Endothelial cell of umbilical vein (primary cell): Measurements from ENCODE around the gene TYW5. TPM values are rescaled to one million over a fixed set of nuclear protein-coding genes. Genes with fewer than 3 reads are reported as not detected.

Experiments used
- BruUV-seq: library from RNA; stranded (reverse); fragments of 400-500 nt; replicated peaks from 2 replicates; lab custom pipeline; 2021; lab: Mats Ljungman, UMichigan
- CTCF ChIA-PET: fragments of 300-600, 350-600 bp; sonication (Branson Sonifier 250); formaldehyde crosslinking; loops from one replicate; lab custom pipeline; 2021; ENCODE audit warnings: antibody characterized with exemption, inconsistent platforms; lab: Charles Lee
- POLR2A ChIA-PET: fragments of 300-600, 350-600 bp; sonication (Branson Sonifier 250); formaldehyde crosslinking; loops from one replicate; lab custom pipeline; 2021; ENCODE audit warnings: antibody characterized with exemption, inconsistent platforms; lab: Charles Lee
- DNase-seq: peaks from one replicate; pipeline ENCODE4 v3.0.0-alpha.2; 2011; ENCODE audit warnings: low read depth, low spot score
- FAIRE-seq: peaks from 2 replicates; lab custom pipeline; 2011; peaks lifted over from hg19 to GRCh38; lab: Jason Lieb, UNC
- H2AFZ ChIP-seq: 2 replicates; pipeline ENCODE4 v1.6.0; 2012; ENCODE audit warnings: low read depth, low read length, control low read depth, inconsistent platforms
- H3K27ac ChIP-seq: 2 replicates; pipeline ENCODE4 v1.5.1; 2011; ENCODE audit warnings: low read depth, mild to moderate bottlenecking, control low read depth, low read length, moderate library complexity; ENCODE audit not compliant: insufficient read depth
- H3K27me3 ChIP-seq, 2 experiments: 2 replicates each; pipeline versions ENCODE4 v1.6.0 to v1.6.1; 2011; ENCODE audit warnings: low read length in 2 of 2, mixed read lengths in 1 of 2; ENCODE audit not compliant: control insufficient read depth in 2 of 2, insufficient read depth in 2 of 2
- H3K36me3 ChIP-seq, 2 experiments: 2 replicates in 1 of 2; 3 replicates in 1 of 2; pipeline ENCODE4 v1.5.1; 2011; ENCODE audit warnings: low read length in 2 of 2, mild to moderate bottlenecking in 1 of 2, moderate library complexity in 1 of 2; ENCODE audit not compliant: control insufficient read depth in 2 of 2, insufficient read depth in 2 of 2; ENCODE audit errors: extremely low read depth in 1 of 2
- H3K4me1 ChIP-seq: 3 replicates; pipeline ENCODE4 v1.5.1; 2011; ENCODE audit warnings: mild to moderate bottlenecking, low read length; ENCODE audit not compliant: control insufficient read depth, insufficient read depth; ENCODE audit errors: extremely low read depth
- H3K4me2 ChIP-seq: 2 replicates; pipeline ENCODE4 v1.6.1; 2011; ENCODE audit warnings: low read length, control low read depth, mixed read lengths; ENCODE audit not compliant: insufficient read depth
- H3K4me3 ChIP-seq, 3 experiments: fragments of 200-600 bp in 1 of 3; sonication (generic), shearing (Covaris generic) in 1 of 3; replicated peaks in 1 of 3; 2 replicates each; pipeline ENCODE4 v1.5.1; 2011 to 2016; ENCODE audit warnings: control low read depth in 3 of 3, low read length in 3 of 3, mild to moderate bottlenecking in 2 of 3, inconsistent platforms in 1 of 3, low read depth in 1 of 3, moderate library complexity in 1 of 3; ENCODE audit not compliant: insufficient read depth in 1 of 3
- H3K79me2 ChIP-seq: 2 replicates; pipeline ENCODE4 v1.6.0; 2012; ENCODE audit warnings: low read length, inconsistent platforms; ENCODE audit not compliant: control insufficient read depth, insufficient read depth
- H3K9ac ChIP-seq: replicated peaks from 2 replicates; pipeline ENCODE3; 2011; ENCODE audit warnings: low read length, control low read depth; ENCODE audit not compliant: insufficient read depth; ENCODE audit errors: extremely low read depth
- H3K9me1 ChIP-seq: replicated peaks from 3 replicates; pipeline ENCODE4 v1.6.0; 2011; ENCODE audit warnings: mild to moderate bottlenecking, low read length; ENCODE audit not compliant: control insufficient read depth, insufficient read depth; ENCODE audit errors: extremely low read depth
- H3K9me3 ChIP-seq: replicated peaks from 2 replicates; pipeline ENCODE4 v1.5.1; 2012; ENCODE audit warnings: low read length, inconsistent platforms; ENCODE audit not compliant: control insufficient read depth, insufficient read depth
- H4K20me1 ChIP-seq: replicated peaks from 2 replicates; pipeline ENCODE3; 2011; ENCODE audit warnings: mild to moderate bottlenecking, low read length; ENCODE audit not compliant: control insufficient read depth, insufficient read depth; ENCODE audit errors: extremely low read depth
- EZH2 ChIP-seq: IDR thresholded peaks from 2 replicates; pipeline ENCODE4 v1.6.1; 2012; ENCODE audit warnings: borderline replicate concordance, low read depth, mild to moderate bottlenecking, moderate library complexity, low read length, inconsistent platforms; ENCODE audit not compliant: severe bottlenecking
- FOS ChIP-seq: IDR thresholded peaks from 2 replicates; pipeline ENCODE4 v1.6.1; 2011; ENCODE audit warnings: mild to moderate bottlenecking, low read length, moderate library complexity, borderline replicate concordance; ENCODE audit not compliant: insufficient read depth
- GATA2 ChIP-seq: IDR thresholded peaks from 2 replicates; pipeline ENCODE4 v1.7.0; 2011; ENCODE audit warnings: low read depth, mild to moderate bottlenecking, moderate library complexity, mixed read lengths, low read length; ENCODE audit not compliant: insufficient read length, insufficient read depth
- POLR2AphosphoS5 ChIP-seq: IDR thresholded peaks from 2 replicates; pipeline ENCODE4 v1.6.1; 2012; ENCODE audit warnings: low read depth, mild to moderate bottlenecking, control low read depth, low read length, moderate library complexity; ENCODE audit not compliant: insufficient read depth
- dilution Hi-C: fragments of 300-500 bp; cut with MboI; formaldehyde crosslinking; loops from one replicate; pipeline ENCODE4 v1.15.0; 2019; ENCODE audit warnings: low sequenced_read_pairs; ENCODE audit not compliant: extremely low pct_ligation_motif_present
- intact Hi-C: fragments of 100-400 bp; cut with micrococcal nuclease; formaldehyde crosslinking; loops from one replicate; pipeline ENCODE4 v1.10.0; 2022
- polyA plus RNA-seq, 4 experiments: library from polyadenylated mRNA; depleted of rRNA in 3 of 4; stranded (reverse) in 3 of 4; unstranded in 1 of 4; fragments of >200 nt; gene quantifications; 2 replicates each; pipeline versions ENCODE4 v1.2.1 to v1.2.3, GENCODE V29; 2011 to 2012; ENCODE audit warnings: missing spikeins in 1 of 4
- total RNA-seq: library from RNA; stranded (reverse); gene quantifications from 2 replicates; pipeline ENCODE4 v1.2.3, GENCODE V29; 2021
- TF ChIP-seq, protein P1 (sequence below), 2 donors: IDR thresholded peaks; 1 replicate in 1 of 2; 2 replicates in 1 of 2; pipeline ENCODE4 v1.5.1; 2011; ENCODE audit warnings: low read length in 2 of 2, mild to moderate bottlenecking in 2 of 2, moderate library complexity in 2 of 2, control low read depth in 1 of 2, inconsistent platforms in 1 of 2, low read depth in 1 of 2; ENCODE audit not compliant: insufficient read depth in 1 of 2; ENCODE audit errors: extremely low read depth in 1 of 2

Gene TYW5
- total and polyA plus RNA-seq, 2 donors (not counting 3 experiments of a cell fraction or from before 2014, with no cell fraction given): 2.6 to 8.9 TPM

DNA sequence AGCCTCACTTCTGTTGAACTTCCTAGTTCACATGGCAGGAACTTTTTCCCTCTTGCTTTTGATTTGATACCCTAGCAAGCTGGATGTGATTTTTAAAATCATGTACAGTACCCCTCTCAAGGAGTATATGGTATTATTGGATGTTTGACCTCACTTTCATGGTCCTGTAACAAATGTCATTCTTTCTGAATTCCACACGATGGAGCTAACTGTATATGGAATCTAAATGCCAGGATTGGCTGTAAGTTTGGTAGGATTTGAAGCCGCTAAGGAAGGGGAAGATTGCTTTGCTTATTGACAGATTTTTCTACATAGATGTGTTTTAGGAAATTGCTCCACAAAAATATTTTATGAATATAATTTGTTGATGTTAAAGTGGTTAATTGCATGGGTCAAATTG lies 18.4 kb upstream of the TYW5 start:
- intact Hi-C loops (loop anchor here (1.0 kb wide), 3 partner anchors 603 to 762 kb away; no protein-coding TSS in a partner anchor), dilution Hi-C loops (no loop called here)
- FAIRE-seq: peak; percentile 69
- DNase-seq: peak; percentile 57
- TF ChIP-seq, protein P1, sequence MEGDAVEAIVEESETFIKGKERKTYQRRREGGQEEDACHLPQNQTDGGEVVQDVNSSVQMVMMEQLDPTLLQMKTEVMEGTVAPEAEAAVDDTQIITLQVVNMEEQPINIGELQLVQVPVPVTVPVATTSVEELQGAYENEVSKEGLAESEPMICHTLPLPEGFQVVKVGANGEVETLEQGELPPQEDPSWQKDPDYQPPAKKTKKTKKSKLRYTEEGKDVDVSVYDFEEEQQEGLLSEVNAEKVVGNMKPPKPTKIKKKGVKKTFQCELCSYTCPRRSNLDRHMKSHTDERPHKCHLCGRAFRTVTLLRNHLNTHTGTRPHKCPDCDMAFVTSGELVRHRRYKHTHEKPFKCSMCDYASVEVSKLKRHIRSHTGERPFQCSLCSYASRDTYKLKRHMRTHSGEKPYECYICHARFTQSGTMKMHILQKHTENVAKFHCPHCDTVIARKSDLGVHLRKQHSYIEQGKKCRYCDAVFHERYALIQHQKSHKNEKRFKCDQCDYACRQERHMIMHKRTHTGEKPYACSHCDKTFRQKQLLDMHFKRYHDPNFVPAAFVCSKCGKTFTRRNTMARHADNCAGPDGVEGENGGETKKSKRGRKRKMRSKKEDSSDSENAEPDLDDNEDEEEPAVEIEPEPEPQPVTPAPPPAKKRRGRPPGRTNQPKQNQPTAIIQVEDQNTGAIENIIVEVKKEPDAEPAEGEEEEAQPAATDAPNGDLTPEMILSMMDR (IDR thresholded peaks at IDR 0.05; ENCODE audit: extremely low read depth in 1 of 2, insufficient read depth in 1 of 2, low read depth in 1 of 2, low read length in 2 of 2): peak; percentile 13 to 46
- no peak for TF ChIP-seq FOS
- no peak for TF ChIP-seq EZH2
- no peak for TF ChIP-seq GATA2
- no peak for TF ChIP-seq POLR2AphosphoS5
- Histone ChIP-seq H3K27me3 (no peaks in the 10 kb centered on the region), H3K79me2 (no peaks in the 10 kb centered on the region), H3K4me2 (no peak overlapping the region), H4K20me1 (no peaks in the 10 kb centered on the region), H3K9me1 (no peaks in the 10 kb centered on the region), H3K27ac (no peak overlapping the region), H3K9ac (no peak overlapping the region), H2AFZ (no peak overlapping the region), H3K9me3 (no peaks in the 10 kb centered on the region), H3K4me3 (no peak overlapping the region), H3K36me3 (no peaks in the 10 kb centered on the region), H3K4me1 (peaks cover 4% of the 10 kb centered on the region)
- no TSS peak for BruUV-seq
- POLR2A ChIA-PET: no interaction called here
- CTCF ChIA-PET: interaction anchor here (0.6 to 7.4 kb wide), 22 partner anchors 10 to 762 kb away, joined by 3 to 149 read pairs (median 6); partner anchors contain the start of genes AOX1 and KCTD18
